ENCODE results near the gene SCNN1B. TPM values are rescaled to one million over a fixed set of nuclear protein-coding genes. Genes with fewer than 3 reads are reported as not detected.
"Not testable (repeated sequence)": the region's sequence is repeated elsewhere in the genome, so short reads cannot be mapped to it uniquely, and the experiment has no call there.

SCNN1B gene
- total RNA-seq, 4 donors from 2014 or later = 8.1 to 30.5 (median 11.9) TPM

DNA sequence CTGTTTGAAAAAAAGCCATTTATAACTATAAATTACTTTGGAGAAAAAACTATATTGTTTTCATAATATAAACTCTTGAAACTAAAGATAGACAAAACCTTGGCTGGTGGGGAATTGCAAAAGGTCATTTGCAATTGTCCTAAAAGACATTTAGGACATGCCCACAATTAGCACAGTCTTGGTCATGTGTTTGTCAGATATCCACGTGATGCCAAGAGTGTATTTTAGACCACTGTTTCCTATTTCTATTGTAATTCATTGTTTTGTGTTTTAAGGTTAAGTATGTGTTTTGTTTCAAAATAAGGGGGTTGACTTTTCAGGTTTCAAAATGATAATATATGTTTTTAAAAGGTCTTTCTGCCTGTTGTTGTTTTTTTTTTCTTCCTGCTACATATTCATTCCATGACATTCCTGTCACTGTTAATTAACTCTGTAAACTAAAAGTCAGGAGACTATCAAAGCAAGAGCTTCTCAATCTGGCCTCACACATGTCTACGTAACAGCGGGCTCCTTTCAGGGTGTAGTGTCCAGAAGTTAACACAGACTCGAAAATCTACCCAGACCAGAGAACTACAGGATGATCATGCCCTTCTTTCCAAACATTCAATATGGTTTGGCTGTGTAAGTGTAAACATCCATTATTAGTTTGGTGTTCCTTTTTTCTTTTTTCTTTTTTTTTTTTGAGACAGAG lies 92.2 kb downstream of the SCNN1B start:
- DNase-seq = no peak
- TF ChIP-seq POLR2A (IDR thresholded peaks at IDR 0.05) = no peak
- TF ChIP-seq, protein P1, sequence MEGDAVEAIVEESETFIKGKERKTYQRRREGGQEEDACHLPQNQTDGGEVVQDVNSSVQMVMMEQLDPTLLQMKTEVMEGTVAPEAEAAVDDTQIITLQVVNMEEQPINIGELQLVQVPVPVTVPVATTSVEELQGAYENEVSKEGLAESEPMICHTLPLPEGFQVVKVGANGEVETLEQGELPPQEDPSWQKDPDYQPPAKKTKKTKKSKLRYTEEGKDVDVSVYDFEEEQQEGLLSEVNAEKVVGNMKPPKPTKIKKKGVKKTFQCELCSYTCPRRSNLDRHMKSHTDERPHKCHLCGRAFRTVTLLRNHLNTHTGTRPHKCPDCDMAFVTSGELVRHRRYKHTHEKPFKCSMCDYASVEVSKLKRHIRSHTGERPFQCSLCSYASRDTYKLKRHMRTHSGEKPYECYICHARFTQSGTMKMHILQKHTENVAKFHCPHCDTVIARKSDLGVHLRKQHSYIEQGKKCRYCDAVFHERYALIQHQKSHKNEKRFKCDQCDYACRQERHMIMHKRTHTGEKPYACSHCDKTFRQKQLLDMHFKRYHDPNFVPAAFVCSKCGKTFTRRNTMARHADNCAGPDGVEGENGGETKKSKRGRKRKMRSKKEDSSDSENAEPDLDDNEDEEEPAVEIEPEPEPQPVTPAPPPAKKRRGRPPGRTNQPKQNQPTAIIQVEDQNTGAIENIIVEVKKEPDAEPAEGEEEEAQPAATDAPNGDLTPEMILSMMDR (IDR thresholded peaks at IDR 0.05) = no peak
- Histone ChIP-seq H3K9me3 (no peaks in the 10 kb centered on the region), H3K36me3 (peaks cover 9 to 10% of the 10 kb centered on the region in 2 donors), H3K4me1 (peaks cover 27 to 54% of the 10 kb centered on the region in 2 donors), H3K27ac (peak overlapping the region in 1 of 3 donors; percentile 66), H3K27me3 (no peaks in the 10 kb centered on the region), H3K4me3 (replicated peaks in 1 of 3) (no peak overlapping the region)
- intact Hi-C loops (cut with DNase I) = no loop called here
- WGBS, 2 donors = 78 to 85% methylated on average over 4 of the region's 4 CpGs

DNA sequence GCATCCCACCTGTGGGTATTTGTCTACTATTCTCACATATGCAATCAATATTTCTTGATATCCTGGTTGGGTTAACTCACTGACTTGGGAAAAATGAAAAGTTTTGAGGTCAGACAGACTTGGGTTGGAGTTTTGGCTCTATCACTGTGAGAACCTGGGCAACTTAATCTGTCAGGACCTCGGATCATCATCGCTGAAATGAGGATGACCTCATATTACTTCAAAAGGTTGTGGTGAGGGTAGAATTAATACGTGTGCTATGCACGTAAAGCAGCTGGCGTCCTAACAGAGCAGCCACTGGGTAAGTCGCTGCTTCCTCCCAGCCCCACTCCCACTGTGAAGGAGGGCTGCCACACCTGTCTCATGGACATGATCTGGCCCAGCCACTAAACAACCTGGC lies 93.6 kb downstream of the SCNN1B start:
- TF ChIP-seq POLR2A (IDR thresholded peaks at IDR 0.05) = no peak
- TF ChIP-seq, protein P1 (IDR thresholded peaks at IDR 0.05) = no peak
- Histone ChIP-seq H3K4me1 (peaks cover 40 to 68% of the 10 kb centered on the region in 2 donors), H3K27me3 (no peaks in the 10 kb centered on the region), H3K9me3 (no peaks in the 10 kb centered on the region), H3K4me3 (replicated peaks in 1 of 3) (no peak overlapping the region), H3K27ac (no peak overlapping the region), H3K36me3 (peaks cover 8 to 9% of the 10 kb centered on the region in 2 donors)
- DNase-seq = no peak
- 97 to 99% methylated on average over 6 of the region's 6 CpGs for WGBS, 2 donors
- intact Hi-C loops (cut with DNase I) = no loop called here

DNA sequence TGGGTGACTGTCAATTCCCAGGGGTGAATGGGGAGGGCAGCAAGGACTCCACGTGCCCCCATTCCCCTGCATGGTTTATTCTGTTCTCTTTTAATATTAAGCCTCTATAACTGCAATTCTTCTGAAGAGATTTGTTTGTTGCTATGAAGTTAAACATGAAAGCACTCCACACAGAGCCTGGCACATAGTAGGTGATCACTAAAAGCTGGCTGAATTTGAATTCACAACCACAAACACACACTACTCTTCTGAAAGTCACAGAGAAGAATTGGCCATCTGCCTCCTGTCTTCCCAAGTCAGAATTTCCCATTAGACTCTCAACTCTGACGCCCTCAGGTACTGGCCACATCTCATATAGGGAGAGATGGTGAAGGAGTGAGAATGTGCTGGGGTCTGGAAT lies 95.4 kb downstream of the SCNN1B start:
- TF ChIP-seq, protein P1 (IDR thresholded peaks at IDR 0.05) = no peak
- TF ChIP-seq POLR2A (IDR thresholded peaks at IDR 0.05) = no peak
- H3K36me3 ChIP-seq = peaks cover 0 to under 1% of the 10 kb centered on the region in 2 donors
- H3K9me3 ChIP-seq = no peaks in the 10 kb centered on the region
- H3K27me3 ChIP-seq = no peaks in the 10 kb centered on the region
- 96 to 98% methylated on average over 2 of the region's 2 CpGs for WGBS, 2 donors
- H3K27ac ChIP-seq = peak overlapping the region; percentile 78 to 95 (median 86)
- H3K4me3 ChIP-seq (replicated peaks in 1 of 3) = no peak overlapping the region
- intact Hi-C loops (cut with DNase I) = no loop called here
- peaks cover 44 to 57% of the 10 kb centered on the region in 2 donors for H3K4me1 ChIP-seq
- no peak for DNase-seq

DNA sequence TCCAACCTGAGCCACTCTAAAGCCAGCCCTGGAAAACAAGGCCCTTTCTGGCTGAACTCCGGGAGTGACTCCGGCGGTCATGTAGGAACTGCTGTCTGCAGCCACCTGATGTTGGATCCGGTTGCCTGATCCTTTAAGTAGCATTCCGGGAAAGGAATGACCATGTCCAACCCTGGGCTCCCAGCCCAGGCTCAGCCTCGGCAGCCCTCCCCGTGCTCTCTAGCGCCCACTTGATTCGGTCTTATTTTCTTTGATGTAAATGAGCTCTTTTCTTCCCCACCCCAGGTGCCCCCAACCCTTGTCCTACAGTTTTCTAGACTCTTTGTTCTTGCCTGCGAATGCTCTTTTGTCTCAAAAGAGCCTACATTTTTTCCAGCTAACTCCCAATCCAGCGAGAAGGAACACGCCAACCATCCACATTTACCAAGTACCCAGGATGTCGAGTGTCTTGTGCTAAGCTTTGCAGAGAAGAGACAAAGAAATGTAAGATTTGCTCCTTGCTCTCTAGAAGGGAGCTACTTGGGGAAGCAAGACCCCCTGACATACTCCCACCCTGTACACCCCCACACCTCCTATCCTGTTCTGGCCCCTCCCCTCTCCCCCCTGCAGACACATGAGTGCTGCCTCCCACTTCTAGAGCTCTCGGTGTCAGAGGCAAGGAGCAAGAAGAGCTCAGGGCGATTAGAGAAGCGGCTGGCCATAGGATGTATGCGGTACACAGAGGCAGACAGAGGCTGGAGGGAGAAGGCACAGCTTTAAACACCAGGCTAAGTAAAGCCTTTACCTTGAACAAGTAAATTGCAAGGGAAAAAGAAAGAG lies 97.1 kb downstream of the SCNN1B start:
- peak; percentile 96 for DNase-seq
- Histone ChIP-seq H3K4me1 (peaks cover 37 to 45% of the 10 kb centered on the region in 2 donors), H3K27ac (peak overlapping the region; percentile 84 to 95 (median 86)), H3K36me3 (peaks cover 5 to 9% of the 10 kb centered on the region in 2 donors), H3K9me3 (no peaks in the 10 kb centered on the region), H3K4me3 (replicated peaks in 1 of 3) (no peak overlapping the region), H3K27me3 (no peaks in the 10 kb centered on the region)
- intact Hi-C loops (cut with DNase I) = no loop called here
- TF ChIP-seq, protein P1 (IDR thresholded peaks at IDR 0.05) = peak in 3 of 6 experiments; percentile 22 to 44 (median 36)
- TF ChIP-seq POLR2A (IDR thresholded peaks at IDR 0.05) = peak in 1 of 2 donors; percentile 34
- WGBS, 2 donors = 33 to 40% methylated on average over 17 of the region's 17 CpGs

DNA sequence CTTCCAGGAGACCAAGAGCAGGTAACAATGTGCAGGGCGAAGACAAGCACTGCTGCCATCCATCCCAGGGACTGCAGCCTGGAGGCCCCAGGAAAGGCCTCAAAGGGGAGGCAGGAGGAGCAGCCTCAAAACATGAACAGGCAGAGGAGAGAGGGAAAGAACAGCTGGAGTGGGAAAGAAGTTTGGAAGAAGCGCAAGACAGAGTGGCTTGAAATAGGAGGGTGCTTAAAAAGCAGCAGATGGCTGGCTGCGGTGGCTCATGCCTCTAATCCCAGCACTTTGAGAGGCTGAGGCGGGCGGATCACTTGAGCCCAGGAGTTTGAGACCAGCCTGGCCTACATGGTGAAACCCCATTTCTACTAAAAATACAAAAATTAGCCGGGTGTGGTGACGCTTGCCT lies 98.3 kb downstream of the SCNN1B start:
- H3K27ac ChIP-seq = peak overlapping the region; percentile 84 to 95 (median 86)
- 64 to 65% methylated on average over 7 of the region's 7 CpGs for WGBS, 2 donors
- peaks cover 11 to 19% of the 10 kb centered on the region in 2 donors for H3K36me3 ChIP-seq
- peak; percentile 65 to 72 for DNase-seq
- intact Hi-C loops (cut with DNase I); H3K4me3 ChIP-seq (replicated peaks in 1 of 3); H3K9me3 ChIP-seq; H3K27me3 ChIP-seq: not testable (repeated sequence)
- peaks cover 37 to 52% of the 10 kb centered on the region in 2 donors for H3K4me1 ChIP-seq
